RCC 7860 (cell line): ENCODE data around the gene MCUR1.
"Not testable (repeated sequence)": the region's sequence is repeated elsewhere in the genome, so short reads cannot be mapped to it uniquely, and the experiment has no call there.

Source experiments
- DNase-seq: peaks from one replicate; pipeline ENCODE4 v3.0.0-alpha.2; 2015; ENCODE audit warnings: low spot score
- FAIRE-seq: peaks from 2 replicates; lab custom pipeline; 2012; peaks lifted over from hg19 to GRCh38; lab: Jason Lieb, UNC

MCUR1 gene

DNA sequence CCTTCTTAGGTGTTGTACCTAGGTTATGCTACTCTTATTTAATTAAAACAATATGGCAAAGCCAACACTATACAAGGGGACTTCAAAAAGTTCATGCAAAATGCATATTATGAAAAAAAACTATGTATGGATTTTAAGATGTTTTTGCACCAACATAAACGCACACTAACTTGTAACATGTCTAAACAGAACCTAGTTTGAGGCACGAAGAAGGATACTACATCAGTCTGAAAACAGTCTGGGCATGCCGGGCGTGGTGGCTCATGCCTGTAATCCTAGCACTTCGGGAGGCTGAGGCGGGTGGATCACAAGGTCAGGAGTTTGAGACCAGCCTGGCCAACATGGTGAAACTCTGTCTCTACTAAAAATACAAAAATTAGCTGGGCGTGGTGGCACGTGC lies 34.2 kb downstream of the MCUR1 start:
- FAIRE-seq, DNase-seq: not testable (repeated sequence)

GRCh38 chr6:13778028-13778427 lies 36.3 kb downstream of the MCUR1 start:
- no peak for FAIRE-seq
- no peak for DNase-seq

GRCh38 chr6:13776602-13777001 lies 37.8 kb downstream of the MCUR1 start:
- FAIRE-seq: no peak

GRCh38 chr6:13775466-13775865 lies 38.9 kb downstream of the MCUR1 start:
- DNase-seq, FAIRE-seq: not testable (repeated sequence)

More at GRCh38 chr6:13776602-13777001, 37.8 kb downstream of the MCUR1 start:
- no peak for DNase-seq

GRCh38 chr6:13772358-13773030 lies 41.9 kb downstream of the MCUR1 start:
- not testable (repeated sequence) for DNase-seq, FAIRE-seq

DNA sequence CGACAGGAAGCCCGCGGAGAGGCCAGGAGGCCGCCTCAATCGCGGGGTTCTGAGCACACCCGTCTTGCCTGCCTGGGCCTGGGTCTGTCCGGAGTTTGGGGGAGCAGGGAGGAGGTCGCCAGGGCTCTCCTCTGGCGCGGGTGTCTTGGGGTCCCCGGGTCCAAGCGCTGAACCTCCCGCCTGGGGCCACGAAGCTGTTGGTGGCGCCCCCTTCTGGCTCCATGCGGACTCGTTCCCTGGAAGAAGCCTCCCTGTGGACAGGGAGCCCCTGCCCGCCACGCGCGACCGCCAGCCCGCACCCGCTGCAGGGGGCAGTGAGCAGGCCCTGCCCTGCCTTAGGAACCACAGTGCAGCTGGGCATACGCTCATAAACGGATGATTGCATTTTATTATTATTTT lies 44.7 kb downstream of the MCUR1 start:
- no peak for DNase-seq
- FAIRE-seq: no peak

- DNase-seq: no peak
- no peak for FAIRE-seq
Measured at GRCh38 chr6:13769034-13769654, 45.2 kb downstream of the MCUR1 start.

DNA sequence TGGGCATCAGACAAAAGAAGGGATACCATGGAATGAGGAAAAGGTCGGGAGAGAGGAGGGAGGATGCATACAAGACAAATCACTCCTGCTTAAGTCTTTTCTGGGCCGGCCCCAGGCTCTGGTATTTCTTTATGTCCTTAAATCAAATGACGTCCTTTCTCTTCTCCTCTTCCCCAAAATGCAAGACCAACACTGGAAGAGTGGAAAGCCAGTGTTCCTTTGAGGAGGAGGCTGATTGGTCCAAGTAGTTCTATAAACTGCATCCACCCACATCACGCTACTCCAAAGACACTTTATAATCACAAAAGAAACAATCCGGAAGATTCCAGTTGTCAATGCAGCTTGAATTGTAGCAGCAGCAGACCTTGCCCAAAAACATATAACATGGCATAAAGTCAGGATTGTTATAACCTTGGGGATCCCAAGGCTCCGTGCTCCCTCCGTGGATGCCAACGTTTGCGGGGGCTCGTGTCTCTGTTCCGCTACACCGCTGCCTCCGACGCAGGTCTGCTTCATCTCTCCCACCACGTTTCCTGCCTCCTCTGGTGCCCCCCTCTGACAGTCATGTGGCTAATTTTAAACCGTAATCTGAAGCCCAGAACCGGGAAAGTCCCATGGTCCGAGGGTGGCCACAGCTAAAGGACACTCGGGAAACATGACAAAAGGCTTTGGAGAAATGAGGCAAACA lies 47.1 kb downstream of the MCUR1 start:
- FAIRE-seq: no peak
- DNase-seq: no peak

DNA sequence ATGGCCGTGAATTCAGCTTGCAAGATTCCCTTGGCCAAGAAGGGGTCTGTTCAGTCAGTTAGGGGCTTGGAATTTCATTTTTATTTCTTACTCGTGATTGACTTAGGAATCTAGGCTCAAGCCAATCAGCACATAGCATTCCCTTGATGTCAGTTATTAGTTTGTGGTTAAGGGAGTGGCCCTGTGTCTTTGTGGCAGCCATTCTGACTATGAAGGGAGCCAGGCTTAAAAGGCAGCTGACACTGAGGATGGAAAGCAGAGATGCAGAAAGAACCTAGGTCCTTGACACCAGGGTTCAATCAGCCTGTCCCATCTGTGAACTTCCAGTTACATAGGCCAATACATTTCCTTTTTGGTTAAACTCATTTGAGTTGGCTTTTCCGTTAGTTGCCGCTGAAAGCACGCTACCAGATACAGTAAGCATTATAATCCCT lies 48.1 kb downstream of the MCUR1 start:
- no peak for DNase-seq
- FAIRE-seq: no peak

- FAIRE-seq: no peak
- no peak for DNase-seq
Measured at GRCh38 chr6:13765570-13765969, 48.8 kb downstream of the MCUR1 start.

DNA sequence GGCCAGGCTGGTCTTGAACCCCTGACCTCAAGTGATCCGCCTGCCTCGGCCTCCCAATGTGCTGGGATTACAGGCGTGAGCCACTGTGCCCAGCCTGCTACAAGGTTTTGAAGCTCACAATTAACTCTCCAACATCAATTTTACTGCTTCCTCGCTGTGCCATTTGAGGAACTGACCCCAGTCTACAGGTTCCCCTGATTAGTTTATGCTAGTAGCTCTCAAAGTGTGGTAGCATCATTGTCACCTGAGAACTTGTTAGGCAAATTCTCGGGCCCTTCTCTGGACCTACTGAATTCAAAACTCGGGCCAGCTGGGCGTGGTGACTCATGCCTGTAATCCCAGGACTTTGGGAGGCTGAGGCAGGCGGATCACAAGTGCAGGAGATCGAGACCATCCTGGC lies 49.4 kb downstream of the MCUR1 start:
- FAIRE-seq: no peak
- DNase-seq: no peak

- DNase-seq (no peak), FAIRE-seq (no peak)
Measured at GRCh38 chr6:13763740-13764381, 50.5 kb downstream of the MCUR1 start.

- DNase-seq (no peak), FAIRE-seq (no peak)
Measured at GRCh38 chr6:13762611-13763441, 51.5 kb downstream of the MCUR1 start.

GRCh38 chr6:13761361-13762036 lies 52.9 kb downstream of the MCUR1 start:
- DNase-seq: no peak
- FAIRE-seq: no peak

DNA sequence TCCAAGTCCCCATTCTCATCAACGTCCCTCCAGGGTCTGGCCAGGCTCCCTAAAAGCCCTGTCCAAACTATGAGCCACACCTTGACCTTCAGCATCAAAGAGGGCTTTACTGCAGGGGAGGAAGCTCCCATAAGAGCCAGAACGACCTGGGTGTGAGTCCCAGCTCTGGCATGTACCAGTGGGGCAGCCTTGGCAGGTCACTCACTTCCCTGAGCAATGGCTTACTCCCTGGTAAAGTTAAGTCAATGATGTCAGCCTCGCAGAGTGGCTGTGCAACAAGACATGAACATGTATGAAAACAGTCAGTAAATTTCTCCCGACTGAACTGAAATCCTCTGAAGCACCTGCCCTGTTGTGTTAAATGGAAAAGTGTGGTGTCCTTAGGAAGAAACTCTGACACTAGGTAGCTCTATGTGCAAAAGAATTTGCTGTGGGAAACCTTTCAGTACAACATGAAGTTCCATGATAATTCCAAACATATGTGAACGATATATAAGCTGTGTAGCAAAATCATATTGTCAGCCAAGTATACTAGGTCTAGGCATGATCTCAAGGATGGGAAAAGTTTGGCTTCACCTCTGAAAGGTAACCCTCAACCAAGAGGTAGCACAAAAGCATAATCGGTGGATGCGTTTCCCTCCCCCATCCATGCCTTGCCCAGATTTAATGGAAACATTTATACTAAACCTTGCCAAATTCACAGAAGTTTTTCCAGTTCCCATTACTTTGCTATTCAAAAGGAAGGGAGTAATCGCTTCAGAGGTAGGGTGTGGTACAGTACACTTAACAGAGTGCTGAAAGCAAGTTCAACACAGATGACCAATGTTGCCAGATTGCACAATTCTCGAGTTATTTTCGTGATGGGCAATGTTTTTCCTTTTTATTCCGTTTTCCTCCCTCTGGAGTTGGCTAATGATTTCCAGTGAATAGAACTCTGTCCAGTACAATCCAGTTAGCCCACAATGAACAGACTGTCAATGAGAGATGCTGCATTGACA lies 53.8 kb downstream of the MCUR1 start:
- FAIRE-seq: no peak
- DNase-seq: no peak

- DNase-seq (no peak), FAIRE-seq (no peak)
Measured at GRCh38 chr6:13759025-13759424, 55.3 kb downstream of the MCUR1 start.

DNA sequence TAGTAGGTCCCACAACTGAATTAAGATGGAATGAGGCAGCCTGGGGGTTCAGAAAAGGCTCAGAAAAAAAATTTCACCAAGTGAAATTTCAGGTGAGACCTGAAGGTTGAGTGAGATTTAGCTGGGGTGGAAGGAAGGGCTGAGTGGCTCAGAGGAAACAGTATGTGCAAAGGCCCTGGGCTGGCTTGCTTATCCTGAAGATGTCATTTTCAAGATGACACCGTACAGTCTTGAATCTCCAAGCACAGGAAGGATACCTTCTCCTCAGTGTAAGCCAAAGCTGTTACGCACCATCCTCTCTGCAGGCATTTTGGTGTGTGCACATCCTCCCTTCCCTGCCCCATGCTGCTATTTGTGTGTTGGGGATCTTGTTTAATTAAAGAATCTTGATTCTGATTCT lies 59.7 kb downstream of the MCUR1 start:
- FAIRE-seq: no peak
- DNase-seq: no peak

- no peak for DNase-seq
- FAIRE-seq: no peak
Measured at GRCh38 chr6:13743736-13744127, 70.6 kb downstream of the MCUR1 start.
